Measurements from ENCODE around the gene ZNF444.
"Not testable (repeated sequence)": the region's sequence is repeated elsewhere in the genome, so short reads cannot be mapped to it uniquely, and the experiment has no call there.

ZNF444 gene

DNA sequence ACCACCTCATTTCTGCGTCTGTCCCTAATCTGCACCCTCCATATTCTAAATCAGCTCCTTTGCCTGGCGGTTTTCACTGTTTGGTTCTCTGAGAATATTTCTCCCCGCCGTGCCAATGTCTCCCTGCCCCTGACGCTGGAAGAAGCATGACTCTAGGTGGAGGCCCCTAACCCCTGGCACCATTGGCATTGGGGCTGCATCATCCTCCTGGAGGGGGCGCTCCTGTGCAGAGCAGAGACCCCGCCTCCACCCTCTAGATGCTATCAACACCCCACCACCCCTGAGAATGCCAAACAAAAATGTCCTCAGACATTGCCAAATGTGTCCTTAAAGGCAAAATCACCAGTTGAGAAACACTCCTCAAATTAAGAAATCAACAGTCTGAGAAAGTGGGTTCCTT, 50.0 kb downstream of the ZNF444 start:
- no peak for DNase-seq

DNA sequence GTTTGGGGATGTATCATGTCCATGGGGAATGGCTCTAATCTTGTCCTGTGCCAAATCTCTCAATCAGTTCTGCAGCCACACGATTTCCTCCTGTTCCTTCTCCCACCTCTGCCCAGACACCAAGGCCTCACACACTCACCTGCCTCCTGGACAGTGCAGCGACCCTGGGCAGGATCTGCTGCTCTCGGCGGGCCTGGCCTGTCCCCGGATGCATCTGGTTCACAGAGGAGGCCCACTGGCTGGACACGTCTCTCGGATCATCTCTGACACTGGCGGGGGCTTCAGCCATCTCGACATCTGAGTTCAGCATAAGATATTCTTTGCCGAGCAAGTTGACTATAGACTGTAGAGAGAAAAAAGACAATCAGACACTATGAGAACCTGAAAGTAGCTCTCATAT, 50.6 kb downstream of the ZNF444 start:
- no peak for DNase-seq

DNA sequence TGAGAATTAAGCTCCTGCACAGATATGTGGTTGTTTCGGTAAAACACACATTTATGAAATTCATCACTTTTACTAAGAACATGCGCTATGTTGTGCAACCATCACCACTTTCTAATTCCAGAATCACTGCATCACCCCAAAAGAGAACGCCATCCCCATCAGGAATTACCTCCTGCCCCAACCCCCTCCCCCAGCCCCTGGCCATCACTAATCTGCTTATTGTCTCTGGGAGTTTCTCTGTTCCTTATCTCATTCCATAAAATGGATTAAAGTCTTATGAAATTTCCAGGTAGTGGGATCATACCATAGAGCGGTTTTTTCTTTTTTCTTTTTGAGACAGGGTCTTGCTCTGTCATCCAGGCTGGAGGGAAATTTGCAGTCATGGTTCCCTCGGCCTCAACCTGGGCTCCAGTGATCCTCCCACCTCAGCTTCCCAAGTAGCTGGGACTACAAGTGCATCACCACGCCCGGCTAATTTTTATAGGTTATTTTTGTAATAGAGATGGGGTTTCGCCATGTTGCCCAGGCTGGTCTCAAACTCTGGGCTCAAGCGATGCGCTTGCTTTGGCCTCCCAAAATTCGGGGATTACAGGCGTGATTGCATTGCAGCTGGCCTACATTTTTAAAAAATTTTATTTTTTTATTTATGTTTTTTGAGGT, 53.0 kb downstream of the ZNF444 start:
- DNase-seq: no peak

DNA sequence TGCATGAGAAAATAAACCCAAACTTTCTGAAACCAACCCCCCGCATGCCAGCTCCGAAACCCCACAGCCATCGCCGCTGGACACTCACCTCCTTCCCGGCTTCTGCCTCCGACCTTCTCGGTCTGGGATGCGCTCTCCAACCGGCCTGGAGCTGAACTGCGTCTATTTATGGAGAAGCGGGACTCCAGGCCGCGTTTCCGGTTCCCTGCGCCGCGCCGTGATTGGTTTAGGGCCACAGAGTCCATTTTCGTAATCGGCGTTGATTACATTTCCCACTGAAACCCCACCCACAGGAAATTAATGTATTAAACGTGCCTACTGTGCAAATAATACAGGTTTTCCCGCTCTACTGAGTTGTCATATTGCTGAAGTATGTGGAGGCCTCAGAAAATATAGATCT, 56.6 kb downstream of the ZNF444 start, which contains the start of gene ZSCAN5B:
ZSCAN5B (minus strand) TSS at position 138 of the 400 bp plus-strand sequence. CDS start 4,731 bp downstream, outside the sequence.
- not testable (repeated sequence) for DNase-seq

DNA sequence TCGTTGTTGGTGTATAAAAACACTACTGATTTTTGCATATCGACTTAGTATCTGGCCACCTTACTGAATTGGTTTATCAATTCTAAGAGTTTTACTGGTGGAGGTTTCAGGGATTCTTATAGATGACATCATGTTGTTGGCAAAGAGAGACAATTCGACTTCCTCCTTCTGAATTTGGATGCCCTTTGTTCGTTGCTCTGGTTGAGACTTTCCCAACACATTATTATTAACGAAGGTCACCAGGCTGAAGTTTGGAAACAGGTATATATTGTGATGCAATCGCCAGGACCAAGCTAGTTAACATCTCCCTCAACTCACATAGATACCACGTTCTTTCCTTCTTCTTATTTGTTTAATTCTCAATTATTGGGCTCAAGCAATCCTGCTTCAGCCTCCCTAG, 58.6 kb downstream of the ZNF444 start:
- no peak for DNase-seq

DNA sequence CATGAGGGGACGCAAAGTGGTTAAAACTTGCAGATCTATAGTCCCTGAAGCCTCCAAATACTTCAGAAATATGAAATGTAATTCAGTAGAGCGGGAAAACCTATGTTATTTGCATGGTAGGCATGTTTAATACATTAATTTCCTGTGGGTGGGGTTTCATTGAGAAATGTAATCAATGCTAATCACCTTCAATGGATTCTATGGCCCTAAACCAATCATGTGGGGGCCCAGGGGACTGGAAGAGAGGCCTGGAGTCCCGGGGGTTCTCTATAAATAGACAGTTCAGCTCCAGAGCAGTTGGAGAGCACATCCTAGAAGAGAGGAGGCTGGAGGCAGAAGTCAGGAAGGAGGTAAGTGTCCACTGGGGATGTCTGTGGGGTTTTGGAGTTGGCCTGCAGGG, 60.9 kb downstream of the ZNF444 start, which contains the start of gene ZSCAN5C:
ZSCAN5C (plus strand) TSS at position 301 of the 400 bp plus-strand sequence. CDS start 3,641 bp downstream, outside the sequence.
- DNase-seq: no peak

DNA sequence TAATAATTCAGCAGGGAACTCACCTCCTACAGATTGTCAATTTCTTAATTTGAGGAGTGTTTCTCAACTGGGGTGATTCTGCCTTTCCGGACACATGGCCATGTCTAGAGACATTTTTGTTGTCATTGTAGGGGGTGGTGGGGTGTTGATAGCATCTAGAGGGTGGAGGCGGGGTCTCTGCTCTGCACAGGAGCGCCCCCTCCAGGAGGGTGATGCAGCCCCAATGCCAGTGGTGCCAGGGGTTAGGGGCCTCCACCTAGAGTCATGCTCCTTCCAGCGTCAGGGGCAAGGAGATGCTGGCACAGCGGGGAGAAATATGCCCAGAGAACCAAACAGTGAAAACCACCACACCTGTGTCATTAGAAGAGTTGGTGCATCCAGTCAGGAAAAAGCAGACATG, 66.5 kb downstream of the ZNF444 start:
- not testable (repeated sequence) for DNase-seq

DNA sequence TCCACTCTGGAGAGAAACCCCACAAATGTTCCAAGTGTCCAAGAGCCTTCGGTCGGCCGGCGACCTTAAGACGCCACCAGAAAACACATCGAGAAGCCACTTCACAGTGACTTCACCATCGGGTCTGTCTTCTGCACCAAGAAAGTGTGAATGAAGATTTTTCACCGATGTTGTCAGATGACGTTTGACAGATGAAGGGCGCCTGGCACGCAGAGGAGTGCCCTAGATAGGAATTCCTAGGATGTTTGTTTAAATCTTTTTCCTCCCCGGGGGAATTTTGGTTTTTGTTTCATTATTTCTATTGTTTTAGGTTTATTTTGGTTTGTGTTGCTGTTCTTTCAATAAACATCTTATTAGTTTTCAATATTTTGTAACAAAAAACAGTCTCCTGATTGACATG, 68.0 kb downstream of the ZNF444 start:
- no peak for DNase-seq

DNA sequence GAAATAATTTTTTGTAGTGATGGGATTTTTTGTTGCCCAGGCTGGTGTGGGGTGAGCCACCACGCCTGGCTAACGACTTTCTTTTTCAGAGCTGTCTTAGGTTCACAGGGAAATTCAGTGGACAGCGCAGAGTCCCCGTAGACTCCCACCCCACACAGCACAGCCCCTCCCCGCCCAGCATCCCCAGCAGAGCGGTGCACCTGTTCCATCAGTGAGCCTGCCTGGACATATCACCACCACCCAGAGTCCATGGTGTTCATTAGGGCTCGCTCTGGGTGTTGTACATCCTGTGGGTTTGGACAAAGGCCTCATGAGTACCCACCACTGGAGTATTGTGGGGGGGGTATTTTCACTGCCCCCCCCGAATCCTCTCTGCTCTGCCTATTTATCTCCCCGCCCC, 68.9 kb downstream of the ZNF444 start:
- not testable (repeated sequence) for DNase-seq
